Panc1 (cell line): ENCODE measurements around the gene CLCN2.

Experiments used
- CTCF ChIP-seq: fragments of 450-650 bp; IDR thresholded peaks from 2 replicates; pipeline ENCODE4 v1.5.1; 2017; ENCODE audit warnings: mild to moderate bottlenecking
- POLR2AphosphoS5 ChIP-seq: IDR thresholded peaks from 2 replicates; pipeline ENCODE4 v1.6.1; 2012; ENCODE audit warnings: mild to moderate bottlenecking, low read depth, low read length, moderate library complexity
- REST ChIP-seq, 2 experiments: IDR thresholded peaks; 2 replicates each; pipeline ENCODE4 v1.6.1; 2011 to 2012; ENCODE audit warnings: low read depth in 2 of 2, control low read depth in 1 of 2, low read length in 1 of 2, mild to moderate bottlenecking in 1 of 2, moderate library complexity in 1 of 2; ENCODE audit not compliant: insufficient read depth in 1 of 2
- TCF7L2 ChIP-seq: IDR thresholded peaks from 2 replicates; pipeline ENCODE4 v1.6.1; 2011; ENCODE audit warnings: mild to moderate bottlenecking, low read depth, low read length, inconsistent platforms

- no peak for TF ChIP-seq CTCF
- no peak for TF ChIP-seq REST (IDR thresholded peaks at IDR 0.05; ENCODE audit: insufficient read depth in 1 of 2, low read depth in 2 of 2, low read length in 1 of 2)
- TF ChIP-seq POLR2AphosphoS5 = no peak
- TF ChIP-seq TCF7L2 = no peak
Measured at GRCh38 chr3:184343200-184343876, 18.1 kb downstream of the CLCN2 start.
